GM18520 (cell line): ENCODE results near the gene ACTN2.
"Not testable (repeated sequence)": the region's sequence is repeated elsewhere in the genome, so short reads cannot be mapped to it uniquely, and the experiment has no call there.

ENCODE experiments used
- ATAC-seq: cut with Tn5 transposase; IDR thresholded peaks from one replicate; pipeline ENCODE4 v1.9.1; 2021; ENCODE audit not compliant: unreplicated experiment

ACTN2 gene

DNA sequence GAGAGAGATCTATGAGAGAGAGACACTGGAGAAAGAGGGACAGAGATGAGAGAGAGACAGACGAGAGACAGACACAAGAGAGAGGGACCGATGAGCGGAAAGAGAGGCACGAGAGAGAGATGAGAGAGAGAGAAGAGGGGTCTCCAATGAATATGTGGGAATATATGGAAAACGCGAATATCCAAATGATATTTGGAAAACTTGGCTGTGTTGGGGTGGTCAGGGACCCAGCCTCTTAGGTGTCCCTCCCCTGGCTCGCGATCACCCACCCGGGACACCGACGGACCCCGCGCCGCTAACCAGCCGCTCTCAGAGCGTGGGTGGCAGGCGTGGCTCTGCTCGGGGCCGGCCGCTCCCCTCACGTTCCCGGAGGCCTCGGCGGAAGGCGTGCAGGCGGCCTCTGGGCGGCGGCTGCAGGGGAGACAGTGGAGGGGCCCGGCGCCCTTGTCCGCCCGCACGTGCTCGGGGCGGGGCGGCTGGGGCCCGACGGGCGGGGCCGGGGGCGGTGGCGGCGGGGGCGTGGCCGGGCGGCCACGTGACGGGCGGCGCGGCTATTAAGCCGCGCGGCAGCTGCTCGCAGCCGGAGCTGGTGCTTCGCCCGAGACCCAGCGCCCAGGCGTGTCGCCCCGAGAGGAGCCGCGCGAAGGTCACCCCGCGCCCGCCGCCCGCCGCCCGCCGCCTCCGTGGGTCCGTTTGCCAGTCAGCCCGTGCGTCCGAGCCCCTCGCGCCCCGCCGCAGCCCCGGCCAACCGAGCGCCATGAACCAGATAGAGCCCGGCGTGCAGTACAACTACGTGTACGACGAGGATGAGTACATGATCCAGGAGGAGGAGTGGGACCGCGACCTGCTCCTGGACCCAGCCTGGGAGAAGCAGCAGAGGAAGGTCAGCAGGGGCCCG, at the start of gene ACTN2:
TSS of gene ACTN2 (plus strand) at position 583 of the 898 bp plus-strand sequence. CDS start at position 758, 175 bp downstream.
- no peak for ATAC-seq

DNA sequence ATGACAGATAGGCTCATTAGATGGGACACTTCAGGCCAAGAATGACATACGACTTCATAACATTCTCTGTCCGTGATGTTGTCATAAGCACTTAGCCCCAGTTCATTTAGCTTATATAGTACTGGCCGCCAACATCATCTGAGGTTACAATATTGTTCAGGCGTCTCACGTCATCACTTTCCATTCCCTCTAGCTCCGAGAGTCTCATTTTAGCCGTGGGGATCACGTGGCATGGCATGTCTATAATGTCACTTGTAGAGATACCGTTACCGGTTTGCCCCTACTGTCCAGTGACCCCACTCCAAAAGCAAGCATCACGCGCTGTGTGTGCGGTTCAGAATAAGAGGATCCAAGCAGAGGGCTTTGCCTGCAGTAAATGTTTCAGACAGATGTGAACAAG, 47.4 kb upstream of the ACTN2 start:
- ATAC-seq, result no peak

DNA sequence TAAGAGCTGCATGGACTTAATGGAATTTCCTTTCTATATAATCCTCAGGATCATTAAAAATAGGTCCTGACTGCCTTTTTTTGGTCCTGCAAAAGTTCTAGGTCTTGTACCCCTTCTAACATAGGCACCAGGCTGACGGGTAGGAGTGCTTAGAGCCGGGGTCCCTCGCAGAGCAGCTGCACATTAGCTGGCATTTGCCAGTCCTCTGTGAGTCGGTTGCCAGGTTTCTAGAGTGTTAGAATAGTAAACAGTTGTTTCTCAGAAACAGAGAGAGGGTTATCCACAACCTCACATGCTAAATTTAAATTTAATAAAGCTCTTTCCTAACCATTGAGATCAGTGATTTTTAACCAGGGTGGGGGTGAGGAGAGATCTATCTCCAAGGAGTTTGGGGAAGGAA, 46.6 kb upstream of the ACTN2 start:
- ATAC-seq, result no peak

DNA sequence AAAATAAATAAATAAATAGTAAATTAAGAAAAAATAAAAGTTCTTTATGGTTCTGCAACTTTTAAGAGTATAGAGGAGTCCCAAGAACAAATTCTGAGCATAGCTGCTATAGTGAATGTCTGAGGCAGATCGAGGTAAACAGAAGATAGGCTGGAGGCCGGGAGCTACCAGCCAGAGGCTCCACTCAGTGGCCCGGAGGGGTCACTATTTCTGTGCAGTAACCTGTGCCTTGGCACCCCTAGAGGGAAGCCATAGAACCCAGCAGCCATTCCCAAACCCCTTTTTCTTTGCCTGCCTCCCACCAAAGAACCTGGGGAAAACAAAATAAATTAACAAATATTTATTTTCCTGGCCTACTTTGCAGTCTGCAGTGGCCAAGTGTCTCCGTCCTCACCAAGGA, 43.5 kb upstream of the ACTN2 start:
- ATAC-seq, result no peak

- no peak for ATAC-seq
These were observed 41.2 kb upstream of the ACTN2 start for GRCh38 chr1:236645016-236645680.

- ATAC-seq, result no peak
These were observed 31.8 kb upstream of the ACTN2 start for GRCh38 chr1:236654511-236654910.

GRCh38 chr1:236654957-236655356, 31.3 kb upstream of the ACTN2 start:
- ATAC-seq, result no peak

DNA sequence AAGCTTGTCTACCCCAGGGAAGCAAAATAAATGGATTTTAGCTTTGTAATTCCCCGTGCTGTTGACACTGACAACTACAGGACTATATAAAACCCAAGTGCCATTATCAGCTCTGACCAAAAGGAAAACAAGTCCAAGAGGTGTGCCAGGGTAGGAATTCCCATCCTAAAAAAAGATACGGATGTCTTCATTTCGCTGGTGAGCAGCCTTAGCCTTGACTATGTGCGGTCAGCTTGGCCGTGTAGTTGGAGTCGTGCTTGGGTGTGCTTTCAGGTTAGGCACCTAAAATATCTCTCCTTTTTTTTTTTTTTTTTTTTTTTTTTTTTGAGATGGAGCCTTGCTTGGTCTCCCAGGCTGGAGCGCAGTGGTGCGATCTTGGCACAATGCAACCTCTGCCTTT, 28.9 kb upstream of the ACTN2 start:
- ATAC-seq, result no peak

DNA sequence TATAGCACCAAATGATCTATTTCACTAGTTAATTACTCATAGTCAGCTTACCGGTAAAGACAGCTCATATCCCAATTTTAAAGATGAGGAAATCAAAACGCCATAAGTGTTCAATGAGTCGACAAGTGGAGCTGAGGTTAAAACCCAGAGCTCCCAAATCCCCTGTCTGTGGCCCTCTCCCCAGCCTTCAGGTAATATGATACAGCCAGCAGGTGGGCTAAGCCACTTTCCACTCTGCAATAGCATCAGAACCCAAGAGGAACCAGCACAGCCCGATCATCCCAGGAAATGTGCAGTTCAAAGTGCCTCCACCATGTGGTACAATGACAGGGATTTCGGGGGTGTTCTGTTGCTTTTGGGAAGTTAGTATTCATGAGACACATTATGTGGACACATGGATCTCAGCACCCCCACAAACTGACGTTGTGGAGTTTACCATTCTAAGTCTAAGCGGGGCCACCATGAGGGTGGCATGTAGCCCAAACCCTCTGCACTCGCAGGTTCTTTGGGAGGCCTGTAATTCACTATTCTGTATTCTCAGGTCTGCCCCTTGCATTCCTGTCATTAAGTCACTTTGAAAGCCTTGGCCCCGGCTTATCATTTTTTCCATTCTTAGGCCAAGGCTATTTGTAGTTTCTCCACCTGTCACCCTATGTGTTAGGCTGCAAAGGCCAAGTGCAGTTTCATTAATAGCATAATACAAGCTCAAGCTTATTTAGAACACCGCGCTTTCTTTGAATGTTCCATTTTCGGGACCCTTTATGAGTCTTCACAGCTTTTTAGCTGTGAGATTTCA, 26.3 kb upstream of the ACTN2 start:
- no peak for ATAC-seq

- no peak for ATAC-seq
These were observed 22.4 kb upstream of the ACTN2 start for GRCh38 chr1:236663934-236664333.

DNA sequence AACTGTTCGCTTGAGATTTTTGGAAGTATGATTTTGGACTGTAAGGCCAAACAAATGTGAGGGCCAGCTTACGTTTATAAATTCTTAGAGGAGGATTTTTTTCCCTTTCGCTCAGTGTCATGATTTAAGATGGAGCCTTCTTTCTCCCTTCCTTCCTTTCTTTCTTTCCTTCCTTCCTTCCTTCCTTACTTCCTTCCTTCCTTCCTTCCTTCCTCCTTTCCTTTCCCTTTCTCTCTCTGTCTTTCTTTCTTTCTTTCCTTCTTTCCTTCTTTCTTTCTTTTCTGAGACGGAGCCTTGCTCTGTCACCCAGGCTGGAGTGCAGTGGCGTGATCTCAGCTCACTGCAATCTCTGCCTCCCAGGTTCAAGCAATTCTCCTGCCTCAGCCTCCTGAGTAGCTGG, 17.4 kb upstream of the ACTN2 start:
- ATAC-seq, result not testable (repeated sequence)

DNA sequence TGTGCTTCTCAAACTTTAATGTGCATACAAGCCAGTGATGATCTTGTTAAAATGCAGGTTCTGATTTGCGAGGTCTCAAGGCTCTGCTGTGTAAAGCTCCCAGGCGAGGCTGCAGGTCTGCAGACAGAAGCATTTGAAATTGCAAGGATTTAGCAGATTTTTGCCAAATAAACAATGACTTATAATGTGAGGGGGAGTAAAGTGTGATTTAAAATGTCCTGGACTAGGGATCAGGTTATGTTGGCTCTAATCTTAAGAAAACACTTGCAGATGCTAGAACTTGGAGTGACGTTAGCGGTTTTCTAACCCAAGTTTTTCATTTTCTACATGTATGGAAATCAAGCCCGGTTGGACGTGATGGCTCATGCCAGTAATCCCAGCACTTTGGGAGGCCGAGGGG, 16.2 kb upstream of the ACTN2 start:
- no peak for ATAC-seq

DNA sequence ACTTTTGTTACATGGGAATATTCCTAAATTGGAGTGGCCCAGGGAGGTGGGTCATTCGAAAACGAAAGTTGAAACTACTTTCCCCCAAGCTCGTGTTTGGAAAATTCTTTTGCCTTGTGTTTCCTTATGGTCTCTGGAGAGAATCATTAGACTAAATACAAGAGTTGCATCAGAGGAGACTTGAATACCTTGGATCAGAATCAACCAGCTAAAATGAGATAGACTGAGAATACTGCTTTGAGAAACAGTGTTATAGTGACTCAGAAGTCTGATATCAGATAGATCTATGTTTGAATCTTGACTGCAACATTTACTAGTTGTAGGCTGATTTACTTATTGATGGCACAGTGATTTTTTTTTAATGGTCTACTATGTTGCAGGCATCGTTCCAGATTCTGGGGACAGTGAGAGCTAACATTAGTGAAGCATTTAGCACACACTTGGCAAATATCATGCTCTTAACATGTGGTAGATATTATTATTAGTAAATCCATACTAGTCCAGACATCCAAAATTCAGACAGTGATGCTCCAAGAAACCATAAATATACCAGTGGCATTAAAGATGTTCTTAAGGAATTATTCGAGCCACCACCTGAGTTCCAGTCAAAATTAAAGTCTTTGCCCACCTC, 12.9 kb upstream of the ACTN2 start:
- no peak for ATAC-seq

DNA sequence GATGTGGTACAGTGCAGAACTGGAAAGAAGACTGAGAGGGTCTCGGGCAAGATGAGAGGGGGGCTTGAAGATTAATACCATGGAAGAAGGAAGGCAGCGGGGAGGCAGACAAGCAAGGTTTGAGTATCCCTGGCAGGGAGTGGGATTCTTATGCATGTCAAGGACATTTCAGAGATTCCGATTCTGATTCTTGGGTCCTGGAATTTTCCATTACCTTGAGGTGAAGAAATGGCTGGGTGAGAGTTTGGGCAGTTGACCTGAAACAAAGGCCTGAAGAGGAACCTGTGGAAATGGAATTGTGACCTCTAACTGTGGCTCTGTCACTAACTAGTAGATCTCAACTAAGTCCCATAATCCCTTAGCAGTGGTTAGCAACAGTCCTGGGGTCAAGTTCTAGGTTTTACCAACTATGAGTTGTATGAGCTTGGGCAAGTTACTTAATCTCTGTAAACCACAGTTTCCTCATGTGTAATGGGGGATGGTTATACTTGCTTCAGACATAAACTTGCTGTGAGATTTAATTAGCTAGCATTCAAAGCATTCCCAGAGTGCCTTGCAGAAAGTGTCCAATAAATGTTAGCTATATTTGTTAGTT, 8.6 kb upstream of the ACTN2 start:
- no peak for ATAC-seq

DNA sequence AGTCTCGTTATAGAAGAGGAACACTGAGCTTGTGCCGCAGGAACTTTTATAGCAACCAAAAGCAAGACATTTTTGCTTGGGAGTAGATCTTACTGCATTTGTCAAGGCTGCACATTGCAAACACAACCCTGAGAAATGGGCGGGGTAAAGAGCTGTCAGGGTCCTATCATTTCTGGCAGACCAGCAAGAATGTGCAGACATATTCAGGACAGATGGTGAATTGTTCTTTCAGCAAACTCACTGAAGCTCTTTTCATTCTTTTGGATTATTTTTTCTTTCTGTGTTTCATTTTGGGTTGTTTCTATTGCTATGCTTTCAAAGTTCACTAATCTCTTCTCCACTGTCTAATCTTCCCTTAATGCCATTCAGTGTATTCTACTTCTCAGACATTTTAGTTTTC, 5.1 kb upstream of the ACTN2 start:
- ATAC-seq, result no peak

- ATAC-seq, result no peak
These were observed 938 bp upstream of the ACTN2 start for GRCh38 chr1:236685205-236685916.

DNA sequence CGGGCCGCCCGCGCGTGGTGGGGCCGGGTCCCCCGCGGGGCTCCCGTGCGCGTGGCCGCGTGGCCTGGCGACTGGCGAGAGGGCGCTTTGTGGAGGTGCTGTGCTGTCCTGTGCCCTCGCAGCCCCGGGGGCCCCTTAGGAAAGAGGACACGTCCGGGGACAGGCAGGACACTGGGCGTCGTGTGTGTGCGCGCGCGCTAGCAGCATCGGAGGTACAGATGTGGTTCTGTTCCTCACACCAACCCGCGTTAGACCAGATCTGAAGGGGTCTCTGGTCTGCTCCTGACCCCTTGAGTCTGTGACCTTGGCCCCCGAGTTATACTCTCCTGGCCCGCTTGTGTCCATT, 489 bp downstream of the ACTN2 start:
- no peak for ATAC-seq

- no peak for ATAC-seq
These were observed 974 bp downstream of the ACTN2 start for GRCh38 chr1:236687273-236687672.

DNA sequence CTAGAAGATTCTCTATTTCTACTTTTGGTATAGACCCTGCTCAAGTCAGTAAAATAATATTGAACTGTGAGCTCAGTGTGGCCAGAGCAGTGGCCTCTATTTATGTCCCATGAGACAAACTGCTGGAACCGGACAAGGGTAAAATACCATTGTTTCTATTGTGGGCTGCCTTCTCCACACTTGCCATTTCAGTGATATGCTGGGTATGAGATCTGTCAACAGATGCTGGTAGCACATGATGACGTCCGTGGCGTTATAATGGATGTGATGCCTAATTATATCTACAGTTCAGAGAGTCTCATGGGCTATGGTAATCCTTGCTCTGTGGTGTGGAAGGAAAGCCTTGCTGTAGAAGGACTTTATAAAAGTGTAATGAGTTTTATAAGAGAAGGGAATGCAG, 2.4 kb downstream of the ACTN2 start:
- no peak for ATAC-seq
